AG08395 (cell line): Measurements from ENCODE around the gene ATF6B.

Experiments
- DNase-seq: peaks from one replicate; pipeline ENCODE4 v3.0.0; 2012; ENCODE audit warnings: mixed read lengths, low spot score

The ATF6B gene

DNA sequence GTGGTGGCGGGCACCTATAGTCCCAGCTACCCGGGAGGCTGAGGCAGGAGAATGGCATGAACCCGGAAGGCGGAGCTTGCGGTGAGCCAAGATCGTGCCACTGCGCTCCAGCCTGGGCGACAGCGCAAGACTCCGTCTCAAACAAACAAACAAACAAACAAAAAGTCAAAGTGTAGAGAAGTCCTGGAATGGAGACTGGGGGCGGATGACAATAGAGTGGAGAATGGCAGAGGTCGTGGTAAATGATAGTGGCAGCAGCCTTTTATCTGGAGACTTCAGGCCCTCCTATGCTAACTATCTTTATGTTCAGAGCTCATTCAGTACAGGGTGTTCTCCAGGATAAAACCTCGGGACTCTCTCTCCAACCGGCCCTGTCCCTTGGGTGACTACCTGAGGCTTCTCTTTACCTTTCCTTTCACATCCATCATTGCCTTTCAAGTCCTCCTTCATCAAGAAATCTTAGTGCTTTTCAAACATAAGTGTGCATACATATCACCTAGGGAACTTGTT is 3.4 kb upstream of the ATF6B start:
- DNase-seq, result no peak

DNA sequence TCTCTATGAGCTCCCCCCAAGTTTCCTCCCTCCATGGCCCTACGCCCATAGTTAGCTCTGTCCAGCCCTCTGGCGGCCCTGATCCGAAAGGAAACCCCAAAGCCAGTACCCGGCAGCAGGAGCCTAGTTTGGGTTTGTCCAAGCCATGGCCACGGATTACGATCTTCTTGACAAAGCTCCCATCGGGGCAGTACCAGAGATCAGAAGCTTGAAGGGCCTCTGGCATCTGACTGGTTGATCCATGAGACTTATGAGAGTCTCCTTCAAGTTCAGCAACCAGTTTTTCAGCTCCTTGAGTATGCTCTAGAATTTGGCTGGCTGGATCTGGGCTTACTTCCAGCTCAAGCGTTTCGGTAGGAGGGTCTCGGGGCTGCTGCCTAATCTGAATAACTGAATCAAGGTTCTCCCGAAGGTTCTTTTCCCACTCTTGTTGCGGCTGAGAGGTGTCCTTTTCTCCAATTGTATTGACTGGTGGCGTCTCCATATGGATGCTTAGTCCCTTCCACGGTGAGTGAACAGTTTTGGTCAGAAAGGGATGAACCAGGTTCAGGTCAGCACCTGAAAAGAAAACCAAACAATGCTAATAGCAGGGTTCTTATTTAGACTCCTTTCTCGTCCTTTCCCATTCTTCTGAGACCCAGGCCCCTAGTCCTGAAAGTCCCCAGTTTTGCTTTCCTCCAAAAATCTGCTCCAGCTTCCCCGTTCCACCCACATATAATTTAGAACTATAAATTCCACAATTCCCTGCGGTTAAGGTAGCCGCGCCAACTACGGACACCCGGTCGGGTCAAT is 1.4 kb upstream of the ATF6B start:
- DNase-seq, result no peak

DNA sequence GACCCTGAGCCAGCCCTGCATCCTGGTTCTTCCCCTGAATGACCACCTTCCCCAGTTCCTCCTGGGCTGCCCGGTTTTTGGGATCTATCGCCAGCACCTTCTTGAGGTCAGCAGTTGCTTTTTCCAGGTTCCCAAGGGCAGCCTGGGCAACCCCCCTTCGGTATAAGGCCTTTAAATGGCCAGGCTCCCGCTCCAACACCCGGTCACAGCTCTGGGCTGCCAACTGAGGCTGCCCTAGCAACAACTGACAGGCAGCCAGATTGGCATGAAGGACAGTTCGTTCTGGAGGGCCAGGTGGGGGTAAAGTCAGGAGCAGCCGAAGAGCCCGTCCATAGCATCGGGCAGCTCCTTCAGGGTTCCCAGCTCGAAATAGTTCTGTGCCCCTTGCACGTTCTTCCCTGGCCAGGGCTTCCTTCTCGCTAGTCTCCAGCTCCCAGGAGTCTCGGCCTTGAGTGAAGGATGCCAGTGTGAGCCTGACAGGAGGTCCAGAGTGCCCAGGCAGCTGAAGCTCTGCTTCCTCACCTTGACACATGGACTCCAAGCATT is 778 bp upstream of the ATF6B start:
- no peak for DNase-seq

- no peak for DNase-seq
Observed at GRCh38 chr6:32127409-32127716, 683 bp downstream of the ATF6B start.

GRCh38 chr6:32126880-32127279 is 1.2 kb downstream of the ATF6B start:
- no peak for DNase-seq

DNA sequence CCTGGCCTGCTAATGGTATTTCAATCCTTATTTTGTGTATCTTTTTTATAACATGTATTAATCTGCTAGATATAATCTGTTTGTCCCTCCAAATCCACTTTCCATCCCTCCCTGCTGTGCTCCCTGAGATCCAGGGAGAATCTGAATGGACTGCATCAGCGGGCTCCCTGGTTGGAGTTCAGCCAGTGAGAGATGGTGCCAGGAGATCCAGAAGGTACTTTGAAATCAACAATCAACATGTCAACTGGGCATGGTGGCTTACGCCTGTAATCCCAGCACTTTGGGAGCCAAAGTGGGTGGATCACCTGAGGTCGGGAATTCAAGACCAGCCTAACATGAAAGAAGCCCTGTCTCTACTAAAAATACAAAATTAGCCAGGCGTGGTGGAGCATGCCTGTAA is 4.4 kb downstream of the ATF6B start:
- no peak for DNase-seq

- no peak for DNase-seq
Observed at GRCh38 chr6:32120573-32121059, 7.4 kb downstream of the ATF6B start.

DNA sequence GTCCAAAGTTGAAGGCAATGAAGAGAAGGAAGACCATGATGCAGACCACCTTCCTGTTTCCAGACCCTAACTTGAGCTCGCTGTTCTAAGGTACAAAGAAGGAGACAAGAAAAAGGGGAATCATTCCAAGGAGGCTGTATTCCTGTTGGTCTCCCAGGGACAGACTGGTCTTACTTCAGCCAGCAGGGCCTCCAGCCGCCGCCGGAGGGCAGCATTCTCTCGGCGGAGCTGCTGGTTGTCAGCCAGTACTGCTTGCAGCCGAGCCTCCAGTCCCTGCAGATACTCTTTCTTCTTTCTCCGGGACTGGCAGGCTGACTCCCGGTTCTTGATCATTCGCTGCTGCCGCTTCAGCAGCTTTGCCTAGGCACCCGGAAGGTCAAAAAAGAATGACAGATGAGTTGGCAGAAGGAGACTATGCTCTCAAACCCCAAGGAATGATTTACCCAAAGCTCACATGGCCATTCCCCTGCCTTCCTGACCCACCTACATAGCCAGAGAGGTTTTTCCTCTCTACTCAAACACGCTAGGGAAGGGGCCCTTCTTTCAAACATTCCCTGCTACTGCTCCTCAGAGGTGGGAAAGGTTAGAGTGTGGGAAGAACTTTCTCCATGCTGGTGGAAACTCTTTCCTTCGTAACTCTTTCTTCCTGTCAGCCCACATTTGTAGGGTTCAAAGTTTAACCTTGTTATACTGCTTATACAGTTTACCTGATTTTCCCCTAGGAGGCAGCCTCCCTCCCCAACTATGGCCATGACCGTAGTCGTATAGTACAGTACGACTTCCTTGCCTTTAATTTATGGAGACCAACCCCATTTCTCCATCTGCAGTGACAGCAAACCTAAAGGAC is 9.0 kb downstream of the ATF6B start:
- peak; percentile 85 for DNase-seq

DNA sequence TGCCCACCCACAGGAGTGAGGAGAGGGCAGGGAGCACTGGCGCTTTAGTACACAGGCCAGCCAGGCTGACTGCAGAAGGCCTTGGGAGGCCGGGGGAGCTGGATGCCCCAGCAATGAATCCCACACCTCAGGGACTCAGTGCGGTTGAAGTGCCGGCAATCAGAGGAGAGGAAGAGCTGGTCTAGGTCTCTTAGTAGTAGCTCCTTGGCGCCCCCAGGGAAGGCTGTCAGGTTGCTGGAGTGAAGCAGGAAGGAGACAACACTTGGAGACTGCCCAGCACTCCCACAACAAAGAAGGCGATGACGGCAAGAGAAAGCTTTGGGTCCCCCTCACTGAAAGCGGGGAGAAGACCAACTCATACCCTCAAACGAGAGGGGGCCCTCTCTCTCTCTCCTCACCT is 10.6 kb downstream of the ATF6B start:
- no peak for DNase-seq

DNA sequence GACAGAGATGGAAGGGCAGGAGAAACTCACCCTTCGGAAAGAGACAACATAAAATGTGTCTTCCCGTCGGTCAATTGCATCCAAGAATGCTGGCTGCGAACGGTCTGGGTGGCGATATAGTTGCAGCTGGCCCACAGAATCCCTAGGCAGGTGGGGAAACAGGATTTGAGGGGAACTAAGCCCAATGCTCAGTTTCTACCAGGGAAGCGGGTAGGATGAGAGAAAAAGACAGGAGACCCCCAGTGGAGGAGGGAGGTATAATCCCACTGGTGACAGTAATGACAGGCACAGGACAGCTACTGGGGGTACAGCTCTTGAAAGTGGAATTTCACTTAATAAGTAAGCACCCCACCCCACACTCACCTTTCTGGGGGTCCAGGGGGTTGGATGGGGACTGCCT is 11.4 kb downstream of the ATF6B start:
- DNase-seq, result no peak

GRCh38 chr6:32115623-32116022 is 12.4 kb downstream of the ATF6B start:
- no peak for DNase-seq

DNA sequence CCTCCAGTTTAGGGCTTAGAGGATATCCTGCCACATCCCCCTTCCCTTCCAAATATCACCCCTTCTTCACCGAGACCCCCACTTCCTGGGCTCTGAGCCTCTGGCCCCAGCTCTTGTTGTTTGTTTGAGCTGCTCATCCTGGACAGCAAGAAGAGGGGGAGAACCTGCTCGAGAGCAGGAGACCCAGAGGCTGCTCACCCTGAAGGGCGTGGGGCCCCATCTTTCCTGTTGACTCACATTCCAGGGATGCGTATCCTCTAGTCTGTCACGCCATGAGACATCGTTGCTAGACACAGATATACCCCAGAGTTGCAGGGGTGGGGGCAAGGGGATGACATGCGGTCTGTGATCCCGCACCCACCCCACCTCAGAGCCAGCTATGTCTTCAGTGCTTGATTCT is 13.2 kb downstream of the ATF6B start:
- DNase-seq, result peak; percentile 81

- DNase-seq, result peak; percentile 97
Observed at GRCh38 chr6:32113386-32114352, 14.4 kb downstream of the ATF6B start.

DNA sequence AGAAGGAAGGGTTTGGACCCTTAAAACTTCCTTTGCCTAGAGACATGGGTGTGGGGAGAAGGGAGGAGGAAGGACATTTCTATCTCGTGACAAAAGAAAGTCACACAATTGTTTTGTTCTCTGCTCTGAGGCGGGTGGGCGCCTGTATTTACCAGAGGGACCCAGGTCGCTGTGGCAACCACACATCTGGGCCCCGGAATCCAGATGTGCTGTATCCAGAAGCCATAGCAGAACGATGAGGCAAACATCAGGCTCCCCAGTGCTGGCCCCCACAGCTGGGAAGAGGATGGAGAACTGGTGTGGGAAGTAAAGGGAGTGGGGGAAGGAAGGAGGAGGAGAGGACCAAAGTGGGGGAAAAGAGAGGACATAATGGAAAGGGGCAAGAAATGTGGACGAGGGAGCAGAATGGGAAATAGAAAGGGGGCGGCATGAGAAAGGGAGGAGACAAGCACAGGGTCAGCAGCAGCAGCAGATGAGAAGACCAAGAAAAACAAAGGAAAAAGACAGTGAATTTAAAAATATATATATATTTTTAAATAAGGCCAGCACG is 15.5 kb downstream of the ATF6B start:
- no peak for DNase-seq

GRCh38 chr6:32111424-32112066 is 16.5 kb downstream of the ATF6B start:
- no peak for DNase-seq

DNA sequence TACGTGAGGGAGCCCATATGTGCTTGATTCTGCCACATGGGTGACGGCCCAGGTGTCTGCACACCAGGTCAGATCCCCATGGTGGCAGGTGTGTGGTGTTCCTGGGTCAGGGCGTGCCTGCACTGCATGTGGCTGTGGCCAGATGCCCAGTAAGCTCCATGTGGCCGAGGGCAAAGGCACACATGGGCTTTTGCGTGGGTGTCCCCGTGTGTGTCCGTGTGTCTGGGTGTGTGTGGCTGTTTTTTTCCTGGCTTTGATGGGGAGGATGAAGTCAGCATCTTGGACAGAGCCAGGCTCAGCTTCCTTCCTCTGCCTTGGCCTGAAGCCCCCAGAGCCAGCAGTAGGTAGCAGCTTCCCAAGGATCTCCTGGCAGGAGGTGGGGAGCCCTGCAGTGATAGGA is 17.4 kb downstream of the ATF6B start:
- no peak for DNase-seq

GRCh38 chr6:32109765-32110160 is 18.3 kb downstream of the ATF6B start:
- DNase-seq, result no peak

DNA sequence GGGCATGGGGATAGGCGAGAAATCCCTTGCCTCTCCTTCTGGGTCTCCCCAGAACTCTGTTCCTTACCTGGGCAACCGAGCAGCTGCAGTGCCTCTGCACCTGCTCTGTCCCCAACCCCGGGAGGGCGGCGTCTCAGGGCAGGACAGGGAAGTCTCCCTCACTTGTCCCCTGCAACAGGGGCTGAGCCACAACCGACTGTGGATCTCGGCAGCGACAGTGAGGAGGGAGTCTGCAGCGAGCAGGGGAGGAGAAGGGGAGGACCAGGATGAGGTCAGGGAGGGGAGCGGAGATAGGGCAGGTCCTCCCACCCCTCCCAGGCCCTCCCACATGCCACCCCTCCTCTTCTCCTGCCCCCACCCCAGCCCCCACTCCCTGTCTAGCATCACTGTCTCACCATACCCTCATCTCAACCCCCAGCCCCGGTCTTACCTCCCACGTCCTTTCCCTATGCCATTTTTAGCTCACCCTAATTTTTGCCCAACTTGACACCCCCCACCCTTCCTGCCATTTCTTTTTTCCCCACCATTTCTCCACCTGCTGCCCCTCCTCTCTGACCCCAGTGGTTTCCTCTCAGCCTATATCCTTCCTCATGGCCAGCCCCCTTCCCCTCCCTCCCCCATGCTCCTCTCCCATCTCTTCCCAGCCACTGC is 18.8 kb downstream of the ATF6B start, which contains the start of gene TNXB:
Gene TNXB (minus strand): TSS at position 225 of the 651 bp plus-strand sequence. CDS start 11,140 bp downstream, outside the sequence.
- no peak for DNase-seq

DNA sequence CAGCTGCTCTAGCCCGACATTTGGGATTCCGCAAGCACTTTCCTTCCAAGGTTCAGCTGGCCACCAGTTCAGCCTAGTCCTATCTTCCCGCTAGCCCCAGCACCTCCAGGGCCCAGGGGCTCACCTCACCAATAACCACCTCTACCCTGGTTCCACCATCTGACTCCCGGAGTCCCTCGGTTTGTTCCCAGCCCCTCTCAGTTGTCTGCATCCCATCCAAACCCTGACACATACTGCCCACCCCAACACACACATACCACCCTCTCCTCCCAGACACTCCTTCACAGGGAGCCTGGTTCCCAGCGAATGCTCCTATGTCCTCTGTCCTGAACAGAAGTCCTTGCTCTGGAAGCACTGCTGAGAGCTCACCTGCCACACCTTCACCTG is 19.3 kb downstream of the ATF6B start:
- DNase-seq, result no peak

- DNase-seq, result peak; percentile 75
Observed at GRCh38 chr6:32108094-32108627, 19.9 kb downstream of the ATF6B start.
